ENCODE data around the gene TRIM2.
"Not testable (repeated sequence)": the region's sequence is repeated elsewhere in the genome, so short reads cannot be mapped to it uniquely, and the experiment has no call there.

The TRIM2 gene

GRCh38 chr4:153204247-153204671, at the start of gene TRIM2:
Gene TRIM2 (plus strand): TSS chr4:153204443. CDS start chr4:153204531, 88 bp downstream.
- peak; percentile 54 for DNase-seq (ENCODE audit: low read depth)

- no peak for DNase-seq (ENCODE audit: low read depth)
Observed at GRCh38 chr4:153155686-153156085, 48.6 kb upstream of the TRIM2 start.

GRCh38 chr4:153156263-153156662, 48.0 kb upstream of the TRIM2 start:
- no peak for DNase-seq (ENCODE audit: low read depth)

DNA sequence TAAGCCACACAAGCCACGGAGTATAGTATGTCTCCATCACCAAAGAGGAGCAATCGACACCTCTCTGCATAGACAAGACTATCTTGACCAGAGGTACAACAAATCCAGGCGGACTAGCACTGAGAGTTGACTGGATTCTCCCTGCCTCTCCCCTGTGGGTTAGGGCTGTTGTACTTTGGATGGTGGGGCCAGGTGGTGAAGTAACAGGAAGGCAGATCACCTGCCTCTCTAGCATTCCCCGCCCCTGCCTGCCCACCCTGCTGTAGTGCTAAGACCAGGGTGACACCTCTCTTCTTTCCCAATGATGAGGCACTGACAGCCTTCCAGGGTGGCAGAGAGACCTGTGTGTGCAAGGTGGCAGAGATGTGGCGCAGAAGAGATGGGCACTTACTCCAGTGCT, 47.5 kb upstream of the TRIM2 start:
- no peak for DNase-seq (ENCODE audit: low read depth)

GRCh38 chr4:153159016-153159415, 45.2 kb upstream of the TRIM2 start:
- DNase-seq (ENCODE audit: low read depth) = no peak

- DNase-seq (ENCODE audit: low read depth) = no peak
Observed at GRCh38 chr4:153159728-153160221, 44.5 kb upstream of the TRIM2 start.

- DNase-seq (ENCODE audit: low read depth) = no peak
Observed at GRCh38 chr4:153160821-153161220, 43.4 kb upstream of the TRIM2 start.

DNA sequence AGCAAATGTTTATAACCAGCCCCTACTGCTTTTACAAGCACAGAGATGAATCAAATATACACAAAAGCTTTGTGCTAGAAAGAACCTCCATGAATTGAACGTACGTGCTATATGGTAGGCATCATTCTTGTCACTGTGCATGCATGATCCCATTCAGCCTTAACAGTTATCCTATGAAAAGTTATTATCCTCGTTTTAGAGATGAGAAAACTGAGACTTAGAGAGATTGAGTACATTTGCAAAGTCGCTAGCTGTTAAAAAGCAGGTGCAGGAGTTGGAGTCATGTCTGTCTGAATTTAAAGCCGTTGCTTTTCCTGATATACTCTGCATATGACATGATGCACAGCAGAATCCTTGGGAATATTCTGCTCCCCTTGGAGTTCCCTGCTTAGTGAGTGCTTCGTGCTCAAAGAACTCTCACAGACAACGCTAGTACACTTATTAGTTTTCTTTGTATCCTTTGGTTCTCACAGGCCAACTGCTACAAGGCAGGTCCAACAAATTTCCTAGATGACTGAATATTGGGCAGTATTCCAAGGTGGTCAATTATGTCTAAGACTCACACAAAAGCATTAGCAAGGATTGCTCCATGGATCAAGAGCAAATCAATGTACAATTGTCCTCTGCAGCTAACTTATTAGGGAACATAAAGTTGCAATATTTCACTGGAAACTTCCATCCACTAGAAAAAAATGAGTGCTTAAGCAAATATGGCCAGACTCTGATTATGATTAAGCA, 42.8 kb upstream of the TRIM2 start:
- DNase-seq (ENCODE audit: low read depth) = no peak

DNA sequence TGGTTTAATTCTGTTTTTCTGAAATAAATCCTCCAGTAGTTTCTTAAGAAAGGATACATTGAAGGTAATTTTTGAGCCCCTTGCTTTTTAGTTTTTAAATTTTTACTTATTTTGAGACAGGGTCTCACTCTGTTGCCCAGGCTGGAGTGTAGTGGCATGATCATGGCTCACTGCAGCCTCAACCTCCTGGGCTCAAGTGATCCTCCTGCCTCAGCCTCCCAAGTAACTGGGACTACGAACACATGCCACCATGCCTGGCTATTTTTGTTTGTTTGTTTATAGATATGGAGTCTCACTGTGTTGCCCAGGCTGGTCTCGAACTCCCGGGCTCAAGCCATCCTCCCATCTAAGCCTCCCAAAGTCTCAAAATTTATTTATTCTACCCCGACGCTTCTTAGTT, 39.0 kb upstream of the TRIM2 start:
- not testable (repeated sequence) for DNase-seq (ENCODE audit: low read depth)

GRCh38 chr4:153166716-153167501, 37.3 kb upstream of the TRIM2 start:
- peak; percentile 55 for DNase-seq (ENCODE audit: low read depth)

GRCh38 chr4:153169776-153170175, 34.5 kb upstream of the TRIM2 start:
- no peak for DNase-seq (ENCODE audit: low read depth)

DNA sequence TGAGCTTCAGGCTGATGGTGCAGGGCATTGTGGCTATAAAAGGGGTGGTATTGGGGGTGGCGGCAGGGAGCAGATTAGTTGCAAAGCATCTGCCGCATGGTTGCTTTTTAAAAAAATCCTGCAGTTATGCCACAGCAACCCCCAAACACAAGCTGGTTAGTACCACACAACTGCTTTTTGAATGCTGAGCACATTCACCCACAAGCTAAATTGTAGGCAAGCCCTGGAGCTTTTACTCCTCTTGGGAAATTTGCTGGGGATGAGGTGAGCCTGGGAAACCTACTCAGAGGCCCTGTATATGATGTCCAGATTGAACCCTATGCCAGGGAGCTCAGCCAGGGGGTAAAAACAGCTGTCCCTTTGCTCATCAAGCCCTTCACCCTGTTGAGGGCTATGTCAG, 33.8 kb upstream of the TRIM2 start:
- no peak for DNase-seq (ENCODE audit: low read depth)

- DNase-seq (ENCODE audit: low read depth) = no peak
Observed at GRCh38 chr4:153174821-153175567, 29.2 kb upstream of the TRIM2 start.

GRCh38 chr4:153176938-153177337, 27.3 kb upstream of the TRIM2 start:
- no peak for DNase-seq (ENCODE audit: low read depth)

DNA sequence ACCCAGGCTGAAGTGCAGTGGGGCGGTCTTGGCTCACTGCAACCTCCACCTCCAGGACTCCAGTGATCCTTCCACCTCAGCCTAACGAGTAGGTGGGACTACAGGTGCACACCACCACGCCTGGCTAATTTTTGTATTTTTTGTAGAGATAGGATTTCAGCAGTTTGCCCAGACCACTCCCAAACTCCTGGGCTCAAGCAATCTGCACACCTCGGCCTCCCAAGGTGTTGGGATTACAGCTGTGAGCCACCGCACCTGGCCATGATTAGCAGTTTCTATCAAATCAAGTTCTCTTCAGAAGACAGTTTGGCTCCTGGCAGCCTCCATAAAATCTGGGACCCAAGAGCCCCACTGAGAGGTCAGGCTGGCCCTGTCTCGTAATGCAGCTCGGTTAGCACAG, 26.4 kb upstream of the TRIM2 start:
- no peak for DNase-seq (ENCODE audit: low read depth)

- DNase-seq (ENCODE audit: low read depth) = no peak
Observed at GRCh38 chr4:153179100-153179499, 25.1 kb upstream of the TRIM2 start.

DNA sequence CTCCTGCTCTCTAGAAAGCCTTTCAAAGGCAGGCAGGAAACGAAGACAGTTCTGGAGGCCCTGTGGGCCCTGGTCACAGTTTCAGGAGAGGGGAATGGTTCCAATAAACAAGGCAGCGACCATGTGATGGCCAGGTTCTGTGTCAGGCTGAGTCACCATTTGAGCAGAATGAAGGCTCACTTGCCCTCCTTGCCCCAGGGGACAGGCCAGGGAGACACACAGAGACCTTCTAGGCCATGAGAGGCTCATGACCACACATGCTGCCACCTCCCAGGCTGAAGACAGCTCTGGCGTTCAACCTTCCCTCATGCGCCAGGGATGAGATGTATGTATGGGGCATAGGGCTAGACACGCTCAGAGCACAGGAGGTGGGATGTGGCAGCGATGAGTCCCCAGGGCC, 22.9 kb upstream of the TRIM2 start:
- DNase-seq (ENCODE audit: low read depth) = no peak

- DNase-seq (ENCODE audit: low read depth) = no peak
Observed at GRCh38 chr4:153181700-153182099, 22.5 kb upstream of the TRIM2 start.

GRCh38 chr4:153183146-153183545, 21.1 kb upstream of the TRIM2 start:
- DNase-seq (ENCODE audit: low read depth) = no peak

GRCh38 chr4:153185331-153185852, 18.9 kb upstream of the TRIM2 start:
- DNase-seq (ENCODE audit: low read depth) = no peak

DNA sequence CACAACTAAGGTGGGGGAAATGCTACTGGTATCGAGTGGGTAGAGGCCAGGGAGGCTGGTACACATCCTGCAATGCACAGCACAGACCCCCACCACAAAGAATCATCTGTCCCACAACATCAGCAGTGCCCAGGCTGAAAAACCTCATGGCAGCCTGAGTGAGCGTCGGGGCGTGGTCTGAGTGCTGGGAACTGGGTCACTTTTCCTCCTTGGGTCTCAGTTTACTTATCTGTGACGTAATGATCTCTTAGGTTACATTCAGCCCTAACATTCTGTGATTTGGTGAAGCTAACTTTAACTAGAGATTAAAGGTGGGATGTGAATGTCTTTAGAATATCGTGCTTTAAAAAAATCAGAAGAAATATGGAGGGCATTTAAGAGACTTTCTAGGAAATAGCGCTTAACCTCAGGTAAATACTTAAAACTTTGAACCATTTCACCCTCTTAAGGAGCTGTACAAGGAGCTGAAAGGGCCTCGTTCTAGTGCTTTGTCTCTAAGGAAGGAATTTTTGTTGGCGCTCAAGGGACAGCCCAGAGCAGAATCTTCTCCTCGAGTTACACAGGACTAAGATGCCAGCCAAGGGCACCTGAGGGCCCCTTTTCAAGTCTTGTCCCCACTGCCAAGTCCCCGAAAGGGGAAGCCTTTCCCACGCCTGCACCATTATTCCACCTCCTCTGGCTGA, 18.1 kb upstream of the TRIM2 start:
- DNase-seq (ENCODE audit: low read depth) = no peak
